HG02763 (cell line): Measurements from ENCODE around the gene TNFRSF14.
A peak's percentile ranks its signal among the peaks of the same experiment; 100 is the strongest.

Source experiments
- ATAC-seq: cut with Tn5 transposase; IDR thresholded peaks from one replicate; pipeline ENCODE4 v1.9.1; 2021; ENCODE audit warnings: mild to moderate bottlenecking, moderate library complexity; ENCODE audit not compliant: unreplicated experiment

TNFRSF14 gene

GRCh38 chr1:2523191-2523890, 32.8 kb upstream of the TNFRSF14 start:
- no peak for ATAC-seq

GRCh38 chr1:2523891-2524609, 32.1 kb upstream of the TNFRSF14 start:
- ATAC-seq, result no peak

GRCh38 chr1:2525572-2525919, 30.6 kb upstream of the TNFRSF14 start:
- no peak for ATAC-seq

- peak; percentile 83 for ATAC-seq
These were observed 30.0 kb upstream of the TNFRSF14 start, which contains the start of gene PANK4 for GRCh38 chr1:2525920-2526823. TSS of gene PANK4 (minus strand) at chr1:2526596. CDS start at chr1:2526587, 9 bp downstream.

- peak; percentile 21 for ATAC-seq
These were observed 29.2 kb upstream of the TNFRSF14 start for GRCh38 chr1:2526824-2527555.

GRCh38 chr1:2527556-2527860, 28.7 kb upstream of the TNFRSF14 start:
- ATAC-seq, result no peak

GRCh38 chr1:2528016-2528415, 28.2 kb upstream of the TNFRSF14 start:
- no peak for ATAC-seq

- ATAC-seq, result no peak
These were observed 27.6 kb upstream of the TNFRSF14 start for GRCh38 chr1:2528611-2528965.

- ATAC-seq, result no peak
These were observed 27.0 kb upstream of the TNFRSF14 start for GRCh38 chr1:2528966-2529783.

- ATAC-seq, result no peak
These were observed 26.2 kb upstream of the TNFRSF14 start, which contains the start of gene HES5 for GRCh38 chr1:2529784-2530512. TSS of gene HES5 (minus strand) at chr1:2530263. CDS start at chr1:2530164, 99 bp downstream.

- ATAC-seq, result no peak
These were observed 25.4 kb upstream of the TNFRSF14 start for GRCh38 chr1:2530513-2531361.

- no peak for ATAC-seq
These were observed 23.5 kb upstream of the TNFRSF14 start for GRCh38 chr1:2532485-2533160.

GRCh38 chr1:2533365-2533764, 22.8 kb upstream of the TNFRSF14 start:
- no peak for ATAC-seq

- no peak for ATAC-seq
These were observed 21.9 kb upstream of the TNFRSF14 start for GRCh38 chr1:2534315-2534686.

GRCh38 chr1:2534687-2535441, 21.3 kb upstream of the TNFRSF14 start:
- no peak for ATAC-seq

- ATAC-seq, result no peak
These were observed 20.7 kb upstream of the TNFRSF14 start for GRCh38 chr1:2535455-2535854.

- no peak for ATAC-seq
These were observed 20.2 kb upstream of the TNFRSF14 start for GRCh38 chr1:2535981-2536380.
